Esophagus muscularis mucosa (tissue), 3 donors: ENCODE data around the gene INSR.

Source experiments
- POLR2A ChIP-seq: fragments of 450-650 bp; IDR thresholded peaks from one replicate; pipeline ENCODE4 v1.6.1; 2017; ENCODE audit warnings: antibody characterized with exemption, moderate library complexity, mild to moderate bottlenecking, low read depth
- TF ChIP-seq, protein P1 (sequence below), 3 experiments: fragments of 200-600 bp in 2 of 3; fragments of 450-650 bp in 1 of 3; sonication (generic) in 2 of 3; IDR thresholded peaks; one replicate each; pipeline ENCODE4 v1.5.1; 2017 to 2019; ENCODE audit warnings: antibody characterized with exemption in 3 of 3, mild to moderate bottlenecking in 2 of 3, moderate library complexity in 1 of 3

GRCh38 chr19:7197119-7197759 is 97.0 kb downstream of the INSR start:
- TF ChIP-seq POLR2A: no peak
- TF ChIP-seq, protein P1, sequence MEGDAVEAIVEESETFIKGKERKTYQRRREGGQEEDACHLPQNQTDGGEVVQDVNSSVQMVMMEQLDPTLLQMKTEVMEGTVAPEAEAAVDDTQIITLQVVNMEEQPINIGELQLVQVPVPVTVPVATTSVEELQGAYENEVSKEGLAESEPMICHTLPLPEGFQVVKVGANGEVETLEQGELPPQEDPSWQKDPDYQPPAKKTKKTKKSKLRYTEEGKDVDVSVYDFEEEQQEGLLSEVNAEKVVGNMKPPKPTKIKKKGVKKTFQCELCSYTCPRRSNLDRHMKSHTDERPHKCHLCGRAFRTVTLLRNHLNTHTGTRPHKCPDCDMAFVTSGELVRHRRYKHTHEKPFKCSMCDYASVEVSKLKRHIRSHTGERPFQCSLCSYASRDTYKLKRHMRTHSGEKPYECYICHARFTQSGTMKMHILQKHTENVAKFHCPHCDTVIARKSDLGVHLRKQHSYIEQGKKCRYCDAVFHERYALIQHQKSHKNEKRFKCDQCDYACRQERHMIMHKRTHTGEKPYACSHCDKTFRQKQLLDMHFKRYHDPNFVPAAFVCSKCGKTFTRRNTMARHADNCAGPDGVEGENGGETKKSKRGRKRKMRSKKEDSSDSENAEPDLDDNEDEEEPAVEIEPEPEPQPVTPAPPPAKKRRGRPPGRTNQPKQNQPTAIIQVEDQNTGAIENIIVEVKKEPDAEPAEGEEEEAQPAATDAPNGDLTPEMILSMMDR (IDR thresholded peaks at IDR 0.05): no peak
